Calu3 (cell line): ENCODE measurements around the gene USP43. TPM values are rescaled to one million over a fixed set of nuclear protein-coding genes. Genes with fewer than 3 reads are reported as not detected.

Source experiments
- BruUV-seq: library from RNA; stranded (reverse); fragments of 400-500 nt; replicated peaks from 2 replicates; lab custom pipeline; 2021; lab: Mats Ljungman, UMichigan
- CTCF ChIA-PET: fragments of 300-600 bp; sonication (Branson Sonifier 250); formaldehyde crosslinking; loops from one replicate; lab custom pipeline; 2022; ENCODE audit warnings: antibody characterized with exemption; lab: Charles Lee
- DNase-seq: peaks from one replicate; pipeline ENCODE4 v3.0.0; 2022
- H3K27ac Mint-ChIP-seq: one replicate; pipeline ENCODE4 v1.8.0; 2022; ENCODE audit warnings: mixed read lengths; ENCODE audit not compliant: unreplicated experiment
- H3K27me3 Mint-ChIP-seq: one replicate; pipeline ENCODE4 v1.8.0; 2022; ENCODE audit warnings: mixed read lengths; ENCODE audit not compliant: unreplicated experiment
- H3K36me3 Mint-ChIP-seq: one replicate; pipeline ENCODE4 v1.8.0; 2022; ENCODE audit warnings: mild to moderate bottlenecking, moderate library complexity, mixed read lengths; ENCODE audit not compliant: insufficient read depth, unreplicated experiment
- H3K4me1 Mint-ChIP-seq: one replicate; pipeline ENCODE4 v1.8.0; 2022; ENCODE audit warnings: mild to moderate bottlenecking, low read depth, mixed read lengths; ENCODE audit not compliant: unreplicated experiment
- H3K4me3 Mint-ChIP-seq: one replicate; pipeline ENCODE4 v1.8.0; 2022; ENCODE audit warnings: mild to moderate bottlenecking, low read depth, moderate library complexity, mixed read lengths; ENCODE audit not compliant: unreplicated experiment
- H3K9me3 Mint-ChIP-seq: one replicate; pipeline ENCODE4 v1.8.0; 2022; ENCODE audit warnings: low read depth, mixed read lengths; ENCODE audit not compliant: unreplicated experiment
- intact Hi-C: fragments of 100-400 bp; cut with micrococcal nuclease; formaldehyde crosslinking; loops from one replicate; pipeline ENCODE4 v1.10.0; 2022; ENCODE audit not compliant: unreplicated experiment
- total RNA-seq: library from RNA; stranded (reverse); gene quantifications from 2 replicates; pipeline ENCODE4 v1.2.3, GENCODE V29; 2022
- TF ChIP-seq, protein P1 (sequence below): fragments of 200-600 bp; IDR thresholded peaks from one replicate; pipeline ENCODE4 v1.8.0; 2022; ENCODE audit warnings: antibody characterized with exemption; ENCODE audit not compliant: unreplicated experiment

Gene USP43
- total RNA-seq, 1 experiment from 2014 or later, result 6.7 TPM

DNA sequence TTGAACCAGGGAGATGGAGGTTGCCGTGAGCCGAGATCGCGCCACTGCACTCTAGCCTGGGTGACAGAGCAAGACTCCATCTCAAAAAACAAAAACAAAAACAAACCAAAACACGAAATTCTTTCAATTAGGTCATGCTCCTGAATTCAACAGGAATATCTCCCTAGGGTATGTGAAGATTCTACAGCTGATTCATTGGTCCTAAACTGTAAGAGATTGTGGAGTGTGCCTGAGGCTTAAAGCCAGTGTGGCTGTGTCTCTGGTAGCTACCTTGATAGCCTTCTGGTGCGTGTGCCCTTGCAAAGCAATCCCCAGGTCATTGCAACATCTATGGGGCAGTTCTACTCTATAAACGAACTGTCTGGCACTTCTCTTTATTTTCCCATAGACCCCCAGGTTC is 48.4 kb downstream of the USP43 start:
- Mint-ChIP-seq H3K27me3 (no peaks in the 10 kb centered on the region), H3K4me1 (no peaks in the 10 kb centered on the region), H3K27ac (no peak overlapping the region), H3K36me3 (peaks cover 4% of the 10 kb centered on the region), H3K4me3 (no peak overlapping the region), H3K9me3 (no peaks in the 10 kb centered on the region)
- TF ChIP-seq, protein P1, sequence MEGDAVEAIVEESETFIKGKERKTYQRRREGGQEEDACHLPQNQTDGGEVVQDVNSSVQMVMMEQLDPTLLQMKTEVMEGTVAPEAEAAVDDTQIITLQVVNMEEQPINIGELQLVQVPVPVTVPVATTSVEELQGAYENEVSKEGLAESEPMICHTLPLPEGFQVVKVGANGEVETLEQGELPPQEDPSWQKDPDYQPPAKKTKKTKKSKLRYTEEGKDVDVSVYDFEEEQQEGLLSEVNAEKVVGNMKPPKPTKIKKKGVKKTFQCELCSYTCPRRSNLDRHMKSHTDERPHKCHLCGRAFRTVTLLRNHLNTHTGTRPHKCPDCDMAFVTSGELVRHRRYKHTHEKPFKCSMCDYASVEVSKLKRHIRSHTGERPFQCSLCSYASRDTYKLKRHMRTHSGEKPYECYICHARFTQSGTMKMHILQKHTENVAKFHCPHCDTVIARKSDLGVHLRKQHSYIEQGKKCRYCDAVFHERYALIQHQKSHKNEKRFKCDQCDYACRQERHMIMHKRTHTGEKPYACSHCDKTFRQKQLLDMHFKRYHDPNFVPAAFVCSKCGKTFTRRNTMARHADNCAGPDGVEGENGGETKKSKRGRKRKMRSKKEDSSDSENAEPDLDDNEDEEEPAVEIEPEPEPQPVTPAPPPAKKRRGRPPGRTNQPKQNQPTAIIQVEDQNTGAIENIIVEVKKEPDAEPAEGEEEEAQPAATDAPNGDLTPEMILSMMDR, result no peak
- intact Hi-C loops, result no loop called here
- CTCF ChIA-PET, result no interaction called here
- no TSS peak for BruUV-seq
- DNase-seq, result no peak

- no TSS peak for BruUV-seq
- no peak overlapping the region for H3K4me3 Mint-ChIP-seq
- TF ChIP-seq, protein P1, result no peak
- peak; percentile 4 for DNase-seq
- no peak overlapping the region for H3K27ac Mint-ChIP-seq
- CTCF ChIA-PET, result interaction anchor here (0.7 kb wide), 1 partner anchor 988 kb away, joined by 3 read pairs; no protein-coding TSS in a partner anchor
- H3K27me3 Mint-ChIP-seq, result no peaks in the 10 kb centered on the region
- H3K36me3 Mint-ChIP-seq, result peaks cover 4% of the 10 kb centered on the region
- H3K4me1 Mint-ChIP-seq, result no peaks in the 10 kb centered on the region
- H3K9me3 Mint-ChIP-seq, result no peaks in the 10 kb centered on the region
- intact Hi-C loops, result no loop called here
These were observed 51.1 kb downstream of the USP43 start for GRCh38 chr17:9696279-9697044.

DNA sequence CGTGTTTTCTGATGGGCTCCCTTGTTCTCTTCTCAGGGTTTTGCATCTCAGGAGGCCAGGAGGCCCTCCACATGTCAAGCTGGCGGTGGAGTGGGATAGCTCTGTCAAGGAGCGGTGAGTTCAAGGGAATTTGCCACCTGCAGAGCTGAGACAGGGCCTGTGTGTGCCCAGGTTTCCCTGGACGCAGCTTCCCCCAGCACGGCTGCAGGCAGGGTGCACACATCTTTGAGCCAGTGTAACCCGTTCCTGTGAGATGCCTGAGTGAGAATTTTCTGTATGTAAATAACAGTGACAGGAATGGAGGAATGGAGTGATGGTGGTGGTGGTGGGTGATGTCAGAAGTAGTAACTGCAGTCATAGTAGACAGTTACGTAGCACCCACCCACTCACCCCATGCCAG is 54.8 kb downstream of the USP43 start:
- CTCF ChIA-PET, result no interaction called here
- intact Hi-C loops, result no loop called here
- TF ChIP-seq, protein P1, result no peak
- Mint-ChIP-seq H3K36me3 (peaks cover 7% of the 10 kb centered on the region), H3K4me1 (no peaks in the 10 kb centered on the region), H3K9me3 (no peaks in the 10 kb centered on the region), H3K27me3 (no peaks in the 10 kb centered on the region), H3K27ac (no peak overlapping the region), H3K4me3 (no peak overlapping the region)
- DNase-seq, result no peak
- BruUV-seq, result no TSS peak

DNA sequence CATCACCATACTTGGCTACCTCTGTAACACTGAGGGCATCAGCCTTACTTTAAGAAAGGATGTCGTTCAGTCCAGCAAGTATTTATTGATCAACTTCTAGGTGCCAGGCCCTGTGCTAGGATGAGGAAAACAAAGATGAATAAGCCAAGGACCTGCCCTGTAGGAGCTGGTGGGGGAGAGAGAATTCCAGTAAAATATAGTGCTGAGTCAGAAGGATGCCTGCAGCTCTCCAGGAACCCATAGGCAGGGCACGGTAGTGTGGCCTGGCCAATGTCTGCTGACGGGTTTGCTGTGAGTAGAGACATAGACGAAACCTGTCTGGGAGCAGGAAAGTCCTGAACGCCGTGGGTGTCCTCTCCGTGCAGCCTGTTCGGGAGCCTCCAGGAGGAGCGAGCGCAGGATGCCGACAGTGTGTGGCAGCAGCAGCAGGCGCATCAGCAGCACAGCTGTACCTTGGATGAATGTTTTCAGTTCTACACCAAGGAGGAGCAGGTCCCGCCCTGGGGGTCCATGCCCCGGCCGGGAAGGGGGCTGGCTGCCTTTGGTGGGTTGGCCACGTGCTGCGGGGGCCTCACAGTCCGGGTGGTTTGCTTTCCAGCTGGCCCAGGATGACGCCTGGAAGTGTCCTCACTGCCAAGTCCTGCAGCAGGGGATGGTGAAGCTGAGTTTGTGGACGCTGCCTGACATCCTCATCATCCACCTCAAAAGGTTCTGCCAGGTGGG is 55.6 kb downstream of the USP43 start:
- Mint-ChIP-seq H3K36me3 (peaks cover 8% of the 10 kb centered on the region), H3K4me3 (no peak overlapping the region), H3K27me3 (no peaks in the 10 kb centered on the region), H3K9me3 (no peaks in the 10 kb centered on the region), H3K4me1 (no peaks in the 10 kb centered on the region), H3K27ac (no peak overlapping the region)
- no TSS peak for BruUV-seq
- TF ChIP-seq, protein P1, result no peak
- CTCF ChIA-PET, result no interaction called here
- intact Hi-C loops, result no loop called here
- DNase-seq, result no peak
